Measurements from ENCODE around the gene RNF166. TPM values are rescaled to one million over a fixed set of nuclear protein-coding genes. Genes with fewer than 3 reads are reported as not detected.

Gene RNF166
- total RNA-seq, 1 experiment from 2014 or later: 33.3 TPM

GRCh38 chr16:88692861-88693260, 13.3 kb downstream of the RNF166 start:
- peaks cover 11% of the 10 kb centered on the region for H3K36me3 Mint-ChIP-seq (ENCODE audit: insufficient read depth, unreplicated experiment)
- CTCF ChIA-PET: no interaction called here
- H3K4me1 Mint-ChIP-seq (ENCODE audit: low read depth, unreplicated experiment): peaks cover 12% of the 10 kb centered on the region
- TF ChIP-seq CTCF (IDR thresholded peaks at IDR 0.05; ENCODE audit: unreplicated experiment): no peak
- no TSS peak for BruUV-seq (replicated peaks)
- H3K27ac Mint-ChIP-seq (ENCODE audit: unreplicated experiment): no peak overlapping the region
- DNase-seq: no peak
- intact Hi-C loops (cut with micrococcal nuclease; ENCODE audit: unreplicated experiment): no loop called here
- peaks cover 34% of the 10 kb centered on the region for H3K27me3 Mint-ChIP-seq (ENCODE audit: unreplicated experiment)
- H3K4me3 Mint-ChIP-seq (ENCODE audit: low read depth, unreplicated experiment): no peak overlapping the region
- H3K9me3 Mint-ChIP-seq (ENCODE audit: low read depth, unreplicated experiment): no peaks in the 10 kb centered on the region

DNA sequence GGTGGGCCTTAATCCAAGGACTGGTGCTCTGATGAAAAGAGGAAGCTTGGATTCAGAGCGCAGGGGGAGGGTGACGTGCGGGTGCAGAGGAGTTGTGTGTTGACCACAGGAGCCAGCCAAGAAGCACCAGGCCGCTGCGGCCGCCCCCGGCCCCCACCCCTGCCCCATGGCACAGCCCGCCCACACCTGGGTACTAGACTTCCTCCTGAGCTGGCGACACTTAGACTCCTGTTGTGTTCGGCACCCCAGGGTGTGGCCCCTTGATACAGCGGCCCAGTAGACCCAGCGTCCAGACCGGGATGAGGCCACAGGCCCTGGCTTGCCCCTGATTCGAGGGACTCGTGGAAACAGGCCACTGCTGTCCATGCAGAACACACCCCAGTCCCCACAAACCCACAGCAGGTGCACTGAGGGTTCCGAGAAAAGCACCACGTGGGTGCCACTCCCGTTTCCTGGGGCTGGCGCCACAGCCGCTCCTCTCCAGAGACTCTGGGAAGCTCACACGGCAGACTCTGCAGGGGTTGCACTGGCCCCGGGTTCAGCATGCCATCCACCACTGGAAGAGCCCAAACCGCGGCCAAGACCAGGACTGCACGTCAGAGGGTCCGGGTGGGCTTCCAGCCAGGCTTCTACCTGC, 14.2 kb downstream of the RNF166 start:
- H3K27ac Mint-ChIP-seq (ENCODE audit: unreplicated experiment): no peak overlapping the region
- CTCF ChIA-PET: no interaction called here

GRCh38 chr16:88691129-88691813, 14.9 kb downstream of the RNF166 start:
- no TSS peak for BruUV-seq (replicated peaks)
- H3K9me3 Mint-ChIP-seq (ENCODE audit: low read depth, unreplicated experiment): no peaks in the 10 kb centered on the region
- intact Hi-C loops (cut with micrococcal nuclease; ENCODE audit: unreplicated experiment): no loop called here
- peaks cover 16% of the 10 kb centered on the region for H3K36me3 Mint-ChIP-seq (ENCODE audit: insufficient read depth, unreplicated experiment)
- no peak for DNase-seq
- peaks cover 34% of the 10 kb centered on the region for H3K27me3 Mint-ChIP-seq (ENCODE audit: unreplicated experiment)
- no peak overlapping the region for H3K27ac Mint-ChIP-seq (ENCODE audit: unreplicated experiment)
- no peak for TF ChIP-seq CTCF (IDR thresholded peaks at IDR 0.05; ENCODE audit: unreplicated experiment)
- peaks cover 14% of the 10 kb centered on the region for H3K4me1 Mint-ChIP-seq (ENCODE audit: low read depth, unreplicated experiment)
- CTCF ChIA-PET: no interaction called here
- H3K4me3 Mint-ChIP-seq (ENCODE audit: low read depth, unreplicated experiment): no peak overlapping the region

More for the DNA sequence above, 14.2 kb downstream of the RNF166 start:
- no TSS peak for BruUV-seq (replicated peaks)
- no peak for TF ChIP-seq CTCF (IDR thresholded peaks at IDR 0.05; ENCODE audit: unreplicated experiment)
- peaks cover 34% of the 10 kb centered on the region for H3K27me3 Mint-ChIP-seq (ENCODE audit: unreplicated experiment)
- intact Hi-C loops (cut with micrococcal nuclease; ENCODE audit: unreplicated experiment): no loop called here
- H3K36me3 Mint-ChIP-seq (ENCODE audit: insufficient read depth, unreplicated experiment): peaks cover 15% of the 10 kb centered on the region
- no peak overlapping the region for H3K4me3 Mint-ChIP-seq (ENCODE audit: low read depth, unreplicated experiment)
- DNase-seq: no peak
- H3K4me1 Mint-ChIP-seq (ENCODE audit: low read depth, unreplicated experiment): peaks cover 14% of the 10 kb centered on the region
- H3K9me3 Mint-ChIP-seq (ENCODE audit: low read depth, unreplicated experiment): no peaks in the 10 kb centered on the region

- DNase-seq: no peak
- Mint-ChIP-seq H3K4me1 (ENCODE audit: low read depth, unreplicated experiment) (peaks cover 14% of the 10 kb centered on the region), H3K27ac (ENCODE audit: unreplicated experiment) (no peak overlapping the region), H3K4me3 (ENCODE audit: low read depth, unreplicated experiment) (no peak overlapping the region), H3K9me3 (ENCODE audit: low read depth, unreplicated experiment) (no peaks in the 10 kb centered on the region), H3K36me3 (ENCODE audit: insufficient read depth, unreplicated experiment) (peaks cover 21% of the 10 kb centered on the region), H3K27me3 (ENCODE audit: unreplicated experiment) (peaks cover 34% of the 10 kb centered on the region)
- BruUV-seq (replicated peaks): no TSS peak
- intact Hi-C loops (cut with micrococcal nuclease; ENCODE audit: unreplicated experiment): no loop called here
- CTCF ChIA-PET: no interaction called here
- no peak for TF ChIP-seq CTCF (IDR thresholded peaks at IDR 0.05; ENCODE audit: unreplicated experiment)
These were observed 15.7 kb downstream of the RNF166 start for GRCh38 chr16:88690341-88691128.
